ENCODE data around the gene DHH. TPM values are rescaled to one million over a fixed set of nuclear protein-coding genes. Genes with fewer than 3 reads are reported as not detected.

Gene DHH
- total and polyA plus RNA-seq, 4 donors: 0.16 to 2.6 (median 0.95) TPM

DNA sequence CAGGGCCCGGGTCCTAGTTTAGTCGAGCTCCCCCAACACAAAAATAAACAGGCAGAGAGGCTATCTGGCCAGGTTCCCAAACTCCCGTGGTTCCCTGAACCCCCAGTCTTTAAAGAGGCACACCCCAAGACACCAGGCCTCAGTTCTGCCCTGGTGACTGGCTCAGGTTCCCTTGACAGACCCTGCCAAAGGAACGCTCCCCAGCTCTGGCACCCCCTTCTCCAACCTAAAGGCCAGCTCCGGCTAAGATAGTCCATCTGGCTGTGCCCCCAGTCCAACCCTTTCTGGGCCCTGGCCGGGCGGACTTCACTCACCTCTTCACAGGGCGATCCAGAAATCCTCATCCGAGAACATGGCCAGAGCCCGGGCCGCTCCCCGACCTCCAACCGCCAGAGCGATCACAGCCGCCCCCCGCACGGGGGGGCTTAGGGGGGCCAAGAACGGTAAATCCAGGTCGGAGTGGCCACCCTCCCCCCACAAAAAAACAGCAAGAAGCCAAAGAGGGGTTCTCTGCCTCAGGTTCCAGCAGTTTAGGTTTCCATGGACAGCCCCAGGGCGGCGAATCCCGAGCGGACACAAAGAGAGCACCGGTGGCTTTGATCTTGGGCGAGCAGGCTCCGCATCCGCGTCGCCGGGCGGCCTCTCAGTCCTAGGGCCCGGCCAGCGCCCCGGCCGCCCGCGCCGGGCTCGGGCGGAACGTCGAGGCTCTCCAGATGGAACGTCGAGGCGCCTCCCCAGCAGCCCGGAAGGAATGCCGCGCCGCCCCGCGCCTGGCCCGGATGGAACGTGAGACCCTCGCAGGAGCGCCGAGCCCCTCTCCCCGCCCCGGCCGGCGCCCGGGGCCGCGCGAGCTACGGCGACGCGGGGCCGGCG lies 35.1 kb downstream of the DHH start:
- TF ChIP-seq, protein P1, sequence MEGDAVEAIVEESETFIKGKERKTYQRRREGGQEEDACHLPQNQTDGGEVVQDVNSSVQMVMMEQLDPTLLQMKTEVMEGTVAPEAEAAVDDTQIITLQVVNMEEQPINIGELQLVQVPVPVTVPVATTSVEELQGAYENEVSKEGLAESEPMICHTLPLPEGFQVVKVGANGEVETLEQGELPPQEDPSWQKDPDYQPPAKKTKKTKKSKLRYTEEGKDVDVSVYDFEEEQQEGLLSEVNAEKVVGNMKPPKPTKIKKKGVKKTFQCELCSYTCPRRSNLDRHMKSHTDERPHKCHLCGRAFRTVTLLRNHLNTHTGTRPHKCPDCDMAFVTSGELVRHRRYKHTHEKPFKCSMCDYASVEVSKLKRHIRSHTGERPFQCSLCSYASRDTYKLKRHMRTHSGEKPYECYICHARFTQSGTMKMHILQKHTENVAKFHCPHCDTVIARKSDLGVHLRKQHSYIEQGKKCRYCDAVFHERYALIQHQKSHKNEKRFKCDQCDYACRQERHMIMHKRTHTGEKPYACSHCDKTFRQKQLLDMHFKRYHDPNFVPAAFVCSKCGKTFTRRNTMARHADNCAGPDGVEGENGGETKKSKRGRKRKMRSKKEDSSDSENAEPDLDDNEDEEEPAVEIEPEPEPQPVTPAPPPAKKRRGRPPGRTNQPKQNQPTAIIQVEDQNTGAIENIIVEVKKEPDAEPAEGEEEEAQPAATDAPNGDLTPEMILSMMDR (IDR thresholded peaks at IDR 0.05; ENCODE audit: control extremely low read depth, extremely low read depth): no peak
- Histone ChIP-seq H3K27ac (ENCODE audit: low read depth in 1 of 2, low read length in 1 of 2) (peak overlapping the region; percentile 98 to 99), H3K9ac (ENCODE audit: insufficient read depth in 1 of 2, low read length in 2 of 2) (peak overlapping the region; percentile 56 to 82), H3K4me1 (ENCODE audit: control insufficient read depth in 5 of 5, insufficient read depth in 5 of 5, low read length in 5 of 5) (peaks cover 11 to 50% (median 20%) of the 10 kb centered on the region in 5 donors), H3K9me3 (ENCODE audit: control insufficient read depth in 4 of 4, insufficient read depth in 3 of 4, low read length in 3 of 4) (no peaks in the 10 kb centered on the region), H3K4me3 (peak overlapping the region; percentile 91), H3K27me3 (ENCODE audit: control insufficient read depth in 3 of 3, insufficient read depth in 3 of 3, low read length in 2 of 3) (no peaks in the 10 kb centered on the region), H3K36me3 (ENCODE audit: control insufficient read depth in 4 of 4, insufficient read depth in 4 of 4, low read length in 4 of 4) (peaks cover 0 to 8% (median 5%) of the 10 kb centered on the region in 4 donors)
- no peak for ATAC-seq (ENCODE audit: insufficient read depth, low FRiP score)
- 0% methylated on average over 50 to 70 of the region's 70 CpGs for WGBS, 2 donors
- peak in 1 of 3 donors; percentile 19 for DNase-seq

DNA sequence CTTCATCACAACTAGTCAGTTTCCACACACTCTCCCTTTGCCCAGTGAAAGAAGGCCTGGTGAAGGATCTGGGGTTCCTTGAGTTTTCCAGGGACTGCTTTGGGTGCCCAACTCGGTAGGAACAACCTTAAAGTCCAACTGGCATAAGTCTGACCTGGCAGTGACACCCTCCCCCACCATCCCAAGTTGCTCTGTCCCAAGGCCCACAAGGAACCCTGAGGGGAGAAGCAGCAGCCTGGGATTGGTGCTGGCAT lies 35.6 kb downstream of the DHH start:
- H3K9ac ChIP-seq (ENCODE audit: insufficient read depth in 1 of 2, low read length in 2 of 2): peak overlapping the region; percentile 56 to 82
- H3K4me3 ChIP-seq: peak overlapping the region; percentile 91
- H3K27ac ChIP-seq (ENCODE audit: low read depth in 1 of 2, low read length in 1 of 2): peak overlapping the region in 1 of 2 donors; percentile 98
- DNase-seq (no peak), ATAC-seq (ENCODE audit: insufficient read depth, low FRiP score) (no peak)
- H3K4me1 ChIP-seq (ENCODE audit: control insufficient read depth in 5 of 5, insufficient read depth in 5 of 5, low read length in 5 of 5): peaks cover 11 to 50% (median 20%) of the 10 kb centered on the region in 5 donors
- no peaks in the 10 kb centered on the region for H3K27me3 ChIP-seq (ENCODE audit: control insufficient read depth in 3 of 3, insufficient read depth in 3 of 3, low read length in 2 of 3)
- TF ChIP-seq, protein P1 (IDR thresholded peaks at IDR 0.05; ENCODE audit: control extremely low read depth, extremely low read depth): no peak
- H3K9me3 ChIP-seq (ENCODE audit: control insufficient read depth in 4 of 4, insufficient read depth in 3 of 4, low read length in 3 of 4): no peaks in the 10 kb centered on the region
- H3K36me3 ChIP-seq (ENCODE audit: control insufficient read depth in 4 of 4, insufficient read depth in 4 of 4, low read length in 4 of 4): peaks cover 0 to 9% (median 7%) of the 10 kb centered on the region in 4 donors
- 0% methylated on average over 1 of the region's 1 CpG for WGBS, 2 donors

DNA sequence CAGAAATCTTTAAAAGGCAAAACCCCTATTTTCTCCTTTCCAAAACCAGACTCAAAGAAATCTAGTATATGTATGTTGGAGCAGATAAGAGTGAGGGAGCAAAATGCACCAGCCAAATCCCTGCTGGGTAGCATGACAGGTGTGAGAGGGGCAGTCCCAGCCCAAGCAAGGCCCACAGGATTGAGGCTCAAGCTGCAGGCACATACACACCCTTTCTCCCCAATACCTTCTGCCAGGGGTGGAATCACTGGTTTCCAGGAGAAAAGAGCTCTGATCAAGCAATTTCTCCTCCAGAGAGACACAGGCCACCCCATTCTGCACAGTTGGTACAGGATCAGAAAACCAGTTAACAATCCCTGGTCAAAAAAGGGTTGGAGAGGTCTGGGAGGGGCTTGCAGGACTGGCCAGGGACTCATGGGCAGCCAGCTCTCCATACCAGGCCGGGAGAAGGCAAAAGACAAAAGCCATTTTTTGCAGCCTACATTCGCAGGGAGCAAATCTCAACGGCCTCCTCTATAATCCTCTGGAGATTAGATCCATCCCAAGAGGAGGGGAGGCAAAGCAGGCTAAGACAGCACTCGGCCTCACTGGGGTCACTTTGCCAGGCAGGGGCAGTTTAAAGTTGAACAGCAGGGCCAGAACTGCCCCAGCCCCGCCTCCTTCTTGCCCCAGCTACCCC lies 36.1 kb downstream of the DHH start:
- DNase-seq: no peak
- peaks cover 0 to 13% (median 7%) of the 10 kb centered on the region in 4 donors for H3K36me3 ChIP-seq (ENCODE audit: control insufficient read depth in 4 of 4, insufficient read depth in 4 of 4, low read length in 4 of 4)
- WGBS, 2 donors: 6 to 7% methylated on average over 5 of the region's 5 CpGs
- H3K27ac ChIP-seq (ENCODE audit: low read depth in 1 of 2, low read length in 1 of 2): peak overlapping the region in 1 of 2 donors; percentile 98
- no peaks in the 10 kb centered on the region for H3K9me3 ChIP-seq (ENCODE audit: control insufficient read depth in 4 of 4, insufficient read depth in 3 of 4, low read length in 3 of 4)
- H3K9ac ChIP-seq (ENCODE audit: insufficient read depth in 1 of 2, low read length in 2 of 2): peak overlapping the region; percentile 56 to 82
- H3K27me3 ChIP-seq (ENCODE audit: control insufficient read depth in 3 of 3, insufficient read depth in 3 of 3, low read length in 2 of 3): no peaks in the 10 kb centered on the region
- TF ChIP-seq, protein P1 (IDR thresholded peaks at IDR 0.05; ENCODE audit: control extremely low read depth, extremely low read depth): no peak
- H3K4me1 ChIP-seq (ENCODE audit: control insufficient read depth in 5 of 5, insufficient read depth in 5 of 5, low read length in 5 of 5): peaks cover 11 to 50% (median 20%) of the 10 kb centered on the region in 5 donors
- peak overlapping the region; percentile 91 for H3K4me3 ChIP-seq
- no peak for ATAC-seq (ENCODE audit: insufficient read depth, low FRiP score)
